K562 (cell line): ENCODE results near the gene TP63. TPM values are rescaled to one million over a fixed set of nuclear protein-coding genes. Genes with fewer than 3 reads are reported as not detected.

Source experiments
- ATAC-seq: fragments of 200-7000 bp; cut with Tn5 transposase; 3 replicates; pipeline ENCODE4 v1.9.1; 2020; ENCODE audit warnings: moderate library complexity
- BruUV-seq: library from RNA; stranded (reverse); fragments of 400-500 nt; replicated peaks from 2 replicates; lab custom pipeline; 2021; lab: Mats Ljungman, UMichigan
- CTCF ChIA-PET: fragments of 300-600 bp; formaldehyde crosslinking; extraction: SDS; loops from one replicate; lab custom pipeline; 2021; ENCODE audit warnings: low intra/inter-chr PET ratio; lab: Yijun Ruan, JAX
- POLR2A ChIA-PET: fragments of 300-600, 350-650 bp; sonication (Branson Sonifier 250); formaldehyde crosslinking; extraction: SDS; loops from one replicate; lab custom pipeline; 2021; ENCODE audit warnings: antibody characterized with exemption, inconsistent platforms; lab: Yijun Ruan, JAX
- DNase-seq, 4 experiments: peaks; one replicate each; pipeline versions ENCODE4 v3.0.0 to v3.0.0-alpha.2; 2011 to 2018; ENCODE audit warnings: low spot score in 3 of 4, mixed read lengths in 3 of 4; ENCODE audit errors: extremely low read depth in 1 of 4
- FAIRE-seq: peaks from 2 replicates; lab custom pipeline; 2011; peaks lifted over from hg19 to GRCh38; lab: Jason Lieb, UNC
- H2AFZ ChIP-seq: 2 replicates; pipeline ENCODE4 v1.6.0; 2011; ENCODE audit warnings: low read depth, low read length, control low read depth, inconsistent platforms
- H3K27ac ChIP-seq: fragments of 200-600 bp; 3 replicates; pipeline ENCODE4 v1.8.0; 2011; ENCODE audit warnings: low read depth, mild to moderate bottlenecking, control low read depth, inconsistent platforms, low read length, moderate library complexity, mixed read lengths; ENCODE audit errors: extremely low read depth
- H3K27me3 ChIP-seq, 2 experiments: fragments of 300-600 bp in 1 of 2; 2 replicates in 1 of 2; 3 replicates in 1 of 2; pipeline versions ENCODE4 v1.6.0 to v1.8.0; 2011; ENCODE audit warnings: inconsistent platforms in 2 of 2, low read length in 2 of 2, mild to moderate bottlenecking in 1 of 2, mixed read lengths in 1 of 2, moderate library complexity in 1 of 2; ENCODE audit not compliant: control insufficient read depth in 2 of 2, insufficient read depth in 2 of 2
- H3K36me3 ChIP-seq: fragments of 300-600 bp; 3 replicates; pipeline ENCODE4 v1.8.0; 2011; ENCODE audit warnings: mild to moderate bottlenecking, low read length, inconsistent platforms; ENCODE audit not compliant: control insufficient read depth, insufficient read depth
- H3K4me1 ChIP-seq, 2 experiments: fragments of 200-600 bp in 1 of 2; replicated peaks in 1 of 2; 2 replicates in 1 of 2; 3 replicates in 1 of 2; pipeline versions ENCODE4 v1.5.1 to v1.8.0; 2011; ENCODE audit warnings: inconsistent platforms in 2 of 2, low read length in 2 of 2, mild to moderate bottlenecking in 1 of 2, mixed read lengths in 1 of 2, moderate library complexity in 1 of 2; ENCODE audit not compliant: control insufficient read depth in 2 of 2, insufficient read depth in 2 of 2
- H3K4me2 ChIP-seq: 2 replicates; pipeline ENCODE4 v1.6.1; 2011; ENCODE audit warnings: low read length, control low read depth, inconsistent platforms, mixed read lengths; ENCODE audit not compliant: insufficient read depth
- H3K4me3 ChIP-seq: fragments of 200-600 bp; sonication (generic), shearing (Covaris generic); 2 replicates; pipeline ENCODE4 v1.5.1; 2016; ENCODE audit warnings: control low read depth, inconsistent platforms
- H3K79me2 ChIP-seq: fragments of 200-600 bp; 3 replicates; pipeline ENCODE4 v1.8.0; 2011; ENCODE audit warnings: low read length, inconsistent platforms; ENCODE audit not compliant: control insufficient read depth, insufficient read depth
- H3K9ac ChIP-seq, 2 experiments: 2 replicates each; pipeline versions ENCODE4 v1.6.0 to v1.6.1; 2011; ENCODE audit warnings: low read depth in 2 of 2, low read length in 2 of 2, control low read depth in 1 of 2, inconsistent platforms in 1 of 2, mild to moderate bottlenecking in 1 of 2, mixed read lengths in 1 of 2; ENCODE audit not compliant: insufficient read depth in 1 of 2
- H3K9me1 ChIP-seq: one replicate; pipeline ENCODE4 v1.6.0; 2011; ENCODE audit warnings: inconsistent platforms, mild to moderate bottlenecking, low read length, moderate library complexity; ENCODE audit not compliant: control insufficient read depth, insufficient read depth
- H3K9me3 ChIP-seq: replicated peaks from 2 replicates; pipeline ENCODE4 v1.5.1; 2011; ENCODE audit warnings: low read depth, low read length, inconsistent platforms; ENCODE audit not compliant: control insufficient read depth, insufficient read depth
- H4K20me1 ChIP-seq: replicated peaks from 2 replicates; pipeline ENCODE4 v1.6.1; 2011; ENCODE audit warnings: low read length, inconsistent platforms, mixed read lengths; ENCODE audit not compliant: control insufficient read depth, insufficient read depth
- DDX20 ChIP-seq: fragments of 450-650 bp; IDR thresholded peaks from 2 replicates; pipeline ENCODE4 v1.6.1; 2016; ENCODE audit warnings: missing genetic modification characterization, low read depth, mild to moderate bottlenecking, missing compliant biosample characterization, moderate library complexity
- DIDO1 ChIP-seq: fragments of 450-650 bp; IDR thresholded peaks from 2 replicates; pipeline ENCODE4 v1.6.1; 2016; ENCODE audit warnings: low read depth, missing biosample characterization, missing genetic modification characterization
- FIP1L1 ChIP-seq: fragments of 200-400 bp; formaldehyde crosslinking; IDR thresholded peaks from 2 replicates; pipeline ENCODE4 v1.6.1; 2018; ENCODE audit warnings: mild to moderate bottlenecking, low read depth, low read length; ENCODE audit not compliant: poor library complexity, severe bottlenecking
- HMBOX1 ChIP-seq: sonication (generic); IDR thresholded peaks from 2 replicates; pipeline ENCODE4 v1.6.1; 2016
- ID3 ChIP-seq, 2 experiments: fragments of 250-450 bp in 1 of 2; fragments of 450-650 bp in 1 of 2; sonication (Bioruptor Pico) in 1 of 2; IDR thresholded peaks; 2 replicates each; pipeline versions ENCODE4 v1.6.1 to v1.8.0; 2016 to 2021; ENCODE audit warnings: mild to moderate bottlenecking in 2 of 2, moderate library complexity in 2 of 2, missing compliant biosample characterization in 1 of 2, missing genetic modification characterization in 1 of 2
- JUND ChIP-seq, 2 experiments: IDR thresholded peaks; 2 replicates in 1 of 2; 3 replicates in 1 of 2; pipeline ENCODE4 v1.6.1; 2011; ENCODE audit warnings: borderline replicate concordance in 2 of 2, low read depth in 2 of 2, low read length in 2 of 2, improper control_type of control experiment in 1 of 2, missing biosample characterization in 1 of 2, missing genetic modification characterization in 1 of 2, missing genetic modification reagents in 1 of 2
- MBD1 ChIP-seq: fragments of 250-450 bp; sonication (Bioruptor Pico); IDR thresholded peaks from 2 replicates; pipeline ENCODE4 v1.8.0; 2022; ENCODE audit warnings: inconsistent platforms
- MYNN ChIP-seq, 2 experiments: sonication (generic); formaldehyde crosslinking in 1 of 2; IDR thresholded peaks; 2 replicates each; pipeline versions ENCODE4 v1.5.0 to v1.6.1; 2016 to 2020; ENCODE audit warnings: antibody characterized with exemption in 1 of 2, missing genetic modification reagents in 1 of 2
- NCOA2 ChIP-seq, 2 experiments: fragments of 450-650 bp; IDR thresholded peaks; 2 replicates each; pipeline ENCODE4 v1.6.1; 2018; ENCODE audit warnings: mild to moderate bottlenecking in 2 of 2, moderate library complexity in 1 of 2; ENCODE audit not compliant: partially characterized antibody in 2 of 2
- NFE2L1 ChIP-seq: fragments of 450-650 bp; IDR thresholded peaks from 2 replicates; pipeline ENCODE4 v1.6.1; 2016; ENCODE audit warnings: missing genetic modification characterization, low read depth, mild to moderate bottlenecking, missing compliant biosample characterization, moderate library complexity, borderline replicate concordance
- NR1H2 ChIP-seq: sonication (generic); formaldehyde crosslinking; IDR thresholded peaks from 2 replicates; pipeline ENCODE4 v1.4.0; 2020; ENCODE audit warnings: mild to moderate bottlenecking, missing genetic modification reagents
- POLR2G ChIP-seq: fragments of 200-400 bp; formaldehyde crosslinking; IDR thresholded peaks from 2 replicates; pipeline ENCODE4 v1.6.1; 2017; ENCODE audit warnings: low read depth, mild to moderate bottlenecking, antibody characterized with exemption, low read length, moderate library complexity
- RAD51 ChIP-seq: fragments of 450-650 bp; IDR thresholded peaks from 2 replicates; pipeline ENCODE4 v1.7.1; 2016; ENCODE audit warnings: low read depth, mild to moderate bottlenecking, borderline replicate concordance
- TSC22D4 ChIP-seq: fragments of 450-650 bp; IDR thresholded peaks from 2 replicates; pipeline ENCODE4 v1.6.1; 2016; ENCODE audit warnings: missing genetic modification characterization, missing biosample characterization, control low read depth
- ZBTB26 ChIP-seq: fragments of 450-650 bp; formaldehyde crosslinking; IDR thresholded peaks from 2 replicates; pipeline ENCODE4 v1.4.0; 2022; ENCODE audit warnings: missing genetic modification characterization
- ZNF644 ChIP-seq: fragments of 200-800 bp; sonication (Bioruptor generic); IDR thresholded peaks from 2 replicates; pipeline ENCODE4 v1.6.1; 2016; ENCODE audit warnings: low read depth, missing genetic modification characterization, missing compliant biosample characterization
- WGBS: fragments of 100-300 bp; shearing (Covaris generic); methylation state at CpG from one replicate; pipeline ENCODE4 v1.1.6; 2016; ENCODE audit warnings: low coverage, mixed read lengths; ENCODE audit not compliant: insufficient coverage; ENCODE audit errors: missing lambda C conversion rate; 5-methylcytosine and 5-hydroxymethylcytosine counted together
- in situ Hi-C: fragments of 300-500 bp; cut with MboI; formaldehyde crosslinking; loops from 4 replicates; pipeline ENCODE4 v1.15.0; 2018; ENCODE audit warnings: inconsistent platforms, mixed read lengths
- intact Hi-C: fragments of 100-400 bp; cut with micrococcal nuclease; formaldehyde crosslinking; loops from 2 replicates; pipeline ENCODE4 v1.14.2; 2022
- polyA plus RNA-seq, 8 experiments: library from polyadenylated mRNA; depleted of rRNA in 4 of 8; stranded (reverse) in 5 of 8; unstranded in 3 of 8; fragments of >200 nt; fragmentation: Nextera tagmentation in 2 of 8; fragmentation: Illumina TruSeq in 1 of 8; extraction: Ambion mirVana in 2 of 8; extraction: Trizol in 1 of 8; gene quantifications; 2 replicates each; pipeline versions ENCODE4 v1.2.1 to v1.2.3, GENCODE V29; 2011 to 2014; ENCODE audit warnings: inconsistent platforms in 1 of 8, missing spikeins in 1 of 8
- total RNA-seq, 7 experiments: library from RNA; depleted of rRNA in 6 of 7; stranded (reverse); fragments of >200 nt in 6 of 7; fragmentation: Illumina TruSeq in 2 of 7; extraction: Trizol in 2 of 7; gene quantifications; 2 replicates each; pipeline versions ENCODE4 v1.2.1 to v1.2.3, GENCODE V29; 2011 to 2021; ENCODE audit warnings: low replicate concordance in 1 of 7

Gene TP63
- total and polyA plus RNA-seq, 9 of the 15 experiments (the other 6 are each of a cell fraction or from before 2014, with no cell fraction given), result 0.32 to 1.4 (median 0.50) TPM

- TF ChIP-seq DDX20 (tag) (no peak), JUND (IDR thresholded peaks at IDR 0.05; ENCODE audit: borderline replicate concordance, low read depth, low read length) (no peak), JUND (tag; IDR thresholded peaks at IDR 0.05; ENCODE audit: borderline replicate concordance, low read depth, low read length) (no peak), ZBTB26 (CRISPR knock-in tag) (no peak), FIP1L1 (no peak), MBD1 (CRISPR knock-in tag) (no peak)
Observed at GRCh38 chr3:189728915-189729314, 97.7 kb downstream of the TP63 start (continued).

- in situ Hi-C loops, result no loop called here
- WGBS, result 0% methylated on average over 2 of the region's 6 CpGs
- Histone ChIP-seq H2AFZ (no peak overlapping the region), H3K79me2 (no peaks in the 10 kb centered on the region), H3K27ac (no peak overlapping the region), H3K4me2 (no peak overlapping the region), H3K4me3 (no peak overlapping the region), H3K27me3 (no peaks in the 10 kb centered on the region), H4K20me1 (no peaks in the 10 kb centered on the region), H3K9me3 (no peaks in the 10 kb centered on the region), H3K9ac (no peak overlapping the region), H3K4me1 (no peaks in the 10 kb centered on the region), H3K36me3 (no peaks in the 10 kb centered on the region), H3K9me1 (no peaks in the 10 kb centered on the region)
- ChIA-PET POLR2A (no interaction called here), CTCF (no interaction called here)
- no peak for DNase-seq
- BruUV-seq, result no TSS peak
- intact Hi-C loops, result no loop called here
- no peak for ATAC-seq
- FAIRE-seq, result no peak
- no peak for TF ChIP-seq NCOA2 (IDR thresholded peaks at IDR 0.05; ENCODE audit: partially characterized antibody in 2 of 2)
- TF ChIP-seq NFE2L1 (tag), result no peak
- no peak for TF ChIP-seq TSC22D4 (tag)
- no peak for TF ChIP-seq DIDO1 (tag)
- no peak for TF ChIP-seq POLR2G
- TF ChIP-seq HMBOX1, result no peak
- TF ChIP-seq ID3 (CRISPR knock-in tag; IDR thresholded peaks at IDR 0.05), result no peak
- no peak for TF ChIP-seq ID3 (tag; IDR thresholded peaks at IDR 0.05)
- no peak for TF ChIP-seq FIP1L1
- TF ChIP-seq ZNF644 (tag), result no peak
- no peak for TF ChIP-seq NR1H2 (CRISPR knock-in tag)
- no peak for TF ChIP-seq MYNN (IDR thresholded peaks at IDR 0.05)
- no peak for TF ChIP-seq MYNN (CRISPR knock-in tag; IDR thresholded peaks at IDR 0.05)
- no peak for TF ChIP-seq RAD51
Observed at GRCh38 chr3:189734061-189734460, 102.9 kb downstream of the TP63 start.
